ENCODE measurements around the gene PAPOLG. TPM values are rescaled to one million over a fixed set of nuclear protein-coding genes. Genes with fewer than 3 reads are reported as not detected.

The PAPOLG gene
- total RNA-seq, 2 donors from 2014 or later: 8.5 to 12.0 TPM

- no peaks in the 10 kb centered on the region for H3K9me3 ChIP-seq
- TF ChIP-seq CTCF (IDR thresholded peaks at IDR 0.05): no peak
- no peak for DNase-seq
- no peaks in the 10 kb centered on the region for H3K4me1 ChIP-seq
- no peaks in the 10 kb centered on the region for H3K27me3 ChIP-seq
- no peak overlapping the region for H3K27ac ChIP-seq
- H3K4me3 ChIP-seq: no peak overlapping the region
- intact Hi-C loops (cut with DNase I): no loop called here
- H3K36me3 ChIP-seq: peaks cover 4% of the 10 kb centered on the region
- H3K9ac ChIP-seq (ENCODE audit: low read depth in 2 of 2, low read length in 2 of 2): no peak overlapping the region
These were observed 19.1 kb downstream of the PAPOLG start for GRCh38 chr2:60775048-60775639.

GRCh38 chr2:60778352-60778751 lies 22.3 kb downstream of the PAPOLG start:
- no peak for DNase-seq
- Histone ChIP-seq H3K4me1 (no peaks in the 10 kb centered on the region), H3K4me3 (no peak overlapping the region), H3K9ac (ENCODE audit: low read depth in 2 of 2, low read length in 2 of 2) (no peak overlapping the region), H3K27ac (no peak overlapping the region), H3K36me3 (peaks cover 10% of the 10 kb centered on the region), H3K27me3 (no peaks in the 10 kb centered on the region), H3K9me3 (no peaks in the 10 kb centered on the region)
- intact Hi-C loops (cut with DNase I): no loop called here
- TF ChIP-seq CTCF (IDR thresholded peaks at IDR 0.05): no peak

- DNase-seq: no peak
- no peaks in the 10 kb centered on the region for H3K4me1 ChIP-seq
- no peak overlapping the region for H3K27ac ChIP-seq
- intact Hi-C loops (cut with DNase I): no loop called here
- H3K4me3 ChIP-seq: no peak overlapping the region
- no peaks in the 10 kb centered on the region for H3K9me3 ChIP-seq
- TF ChIP-seq CTCF (IDR thresholded peaks at IDR 0.05): no peak
- no peaks in the 10 kb centered on the region for H3K27me3 ChIP-seq
- H3K9ac ChIP-seq (ENCODE audit: low read depth in 2 of 2, low read length in 2 of 2): no peak overlapping the region
- H3K36me3 ChIP-seq: peaks cover 14% of the 10 kb centered on the region
These were observed 23.4 kb downstream of the PAPOLG start for GRCh38 chr2:60779426-60779825.

- Histone ChIP-seq H3K4me1 (no peaks in the 10 kb centered on the region), H3K9me3 (no peaks in the 10 kb centered on the region), H3K27me3 (no peaks in the 10 kb centered on the region), H3K4me3 (no peak overlapping the region), H3K27ac (no peak overlapping the region), H3K9ac (ENCODE audit: low read depth in 2 of 2, low read length in 2 of 2) (no peak overlapping the region), H3K36me3 (peaks cover 14% of the 10 kb centered on the region)
- DNase-seq: no peak
- TF ChIP-seq CTCF (IDR thresholded peaks at IDR 0.05): no peak
- intact Hi-C loops (cut with DNase I): no loop called here
These were observed 24.7 kb downstream of the PAPOLG start for GRCh38 chr2:60780721-60781120.

GRCh38 chr2:60793169-60793568 lies 37.1 kb downstream of the PAPOLG start:
- Histone ChIP-seq H3K4me1 (no peaks in the 10 kb centered on the region), H3K9me3 (no peaks in the 10 kb centered on the region), H3K36me3 (peaks cover 6% of the 10 kb centered on the region), H3K27me3 (no peaks in the 10 kb centered on the region), H3K4me3 (no peak overlapping the region), H3K27ac (no peak overlapping the region), H3K9ac (ENCODE audit: low read depth in 2 of 2, low read length in 2 of 2) (no peak overlapping the region)
- intact Hi-C loops (cut with DNase I): loop anchor here (5.0 to 10.0 kb wide), 2 partner anchors 88 to 209 kb away; no protein-coding TSS in a partner anchor
- DNase-seq: no peak
- no peak for TF ChIP-seq CTCF (IDR thresholded peaks at IDR 0.05)
